Tibial nerve (tissue), 4 donors: ENCODE results near the gene CCNH. TPM values are rescaled to one million over a fixed set of nuclear protein-coding genes. Genes with fewer than 3 reads are reported as not detected.

Source experiments
- DNase-seq, 2 donors: peaks; one replicate each; pipeline ENCODE4 v3.0.0-alpha.2; 2019; ENCODE audit warnings: low spot score in 2 of 2
- H3K27ac ChIP-seq, 4 donors: fragments of 200-600 bp; sonication (generic) in 3 of 4; one replicate each; pipeline ENCODE4 v1.5.1; 2017 to 2019; ENCODE audit warnings: mild to moderate bottlenecking in 1 of 4
- H3K27me3 ChIP-seq, 2 donors: fragments of 200-600 bp; sonication (generic) in 1 of 2; one replicate each; pipeline versions ENCODE4 v1.5.1 to v1.6.0; 2017 to 2019
- H3K36me3 ChIP-seq, 3 donors: fragments of 200-600 bp; sonication (generic); one replicate each; pipeline ENCODE4 v1.5.1; 2018 to 2019
- H3K4me1 ChIP-seq, 4 donors: fragments of 200-600 bp; sonication (generic) in 3 of 4; one replicate each; pipeline ENCODE4 v1.5.1; 2017 to 2019
- H3K4me3 ChIP-seq, 4 donors: fragments of 200-600 bp; sonication (generic) in 3 of 4; one replicate each; pipeline ENCODE4 v1.5.1; 2017 to 2019; ENCODE audit warnings: mild to moderate bottlenecking in 1 of 4, moderate library complexity in 1 of 4
- H3K9me3 ChIP-seq, 4 donors: fragments of 200-600 bp; sonication (generic) in 3 of 4; one replicate each; pipeline ENCODE4 v1.5.1; 2017 to 2019
- CTCF ChIP-seq, 5 experiments: fragments of 200-600 bp in 3 of 5; fragments of 450-650 bp in 2 of 5; sonication (generic) in 3 of 5; IDR thresholded peaks; one replicate each; pipeline ENCODE4 v1.5.1; 2016 to 2019; ENCODE audit warnings: antibody characterized with exemption in 5 of 5, mild to moderate bottlenecking in 3 of 5, moderate library complexity in 2 of 5
- EP300 ChIP-seq, 2 donors: sonication (generic); formaldehyde crosslinking; IDR thresholded peaks; one replicate each; pipeline ENCODE4 v1.6.1; 2017; ENCODE audit warnings: antibody characterized with exemption in 2 of 2, mild to moderate bottlenecking in 1 of 2
- POLR2A ChIP-seq, 2 donors: fragments of 450-650 bp; IDR thresholded peaks; one replicate each; pipeline ENCODE4 v1.6.1; 2017; ENCODE audit warnings: antibody characterized with exemption in 2 of 2, mild to moderate bottlenecking in 2 of 2, moderate library complexity in 2 of 2
- WGBS, 2 donors: methylation state at CpG; one replicate each; pipeline ENCODE4 v1.1.5; 2018; 5-methylcytosine and 5-hydroxymethylcytosine counted together
- total RNA-seq, 4 donors: library from RNA; depleted of rRNA; stranded (reverse); fragments of >200 nt; gene quantifications; one replicate each; pipeline ENCODE4 v1.1.0, GENCODE V29; 2016

Gene CCNH
- total RNA-seq, 4 donors from 2014 or later: 116 to 183 (median 158) TPM

- no peaks in the 10 kb centered on the region for H3K27me3 ChIP-seq
- peaks cover 0 to 7% (median 2%) of the 10 kb centered on the region in 4 donors for H3K9me3 ChIP-seq
- TF ChIP-seq EP300 (IDR thresholded peaks at IDR 0.05) (no peak), CTCF (IDR thresholded peaks at IDR 0.05) (no peak), POLR2A (IDR thresholded peaks at IDR 0.05) (no peak)
- DNase-seq: no peak
- no peaks in the 10 kb centered on the region for H3K36me3 ChIP-seq
- H3K4me1 ChIP-seq: no peaks in the 10 kb centered on the region
- no peak overlapping the region for H3K4me3 ChIP-seq
- 80 to 87% methylated on average over 2 of the region's 2 CpGs for WGBS, 2 donors
- no peak overlapping the region for H3K27ac ChIP-seq
These were observed 25.5 kb upstream of the CCNH start for GRCh38 chr5:87438231-87438630.

- Histone ChIP-seq H3K36me3 (no peaks in the 10 kb centered on the region), H3K27ac (no peak overlapping the region), H3K27me3 (no peaks in the 10 kb centered on the region), H3K4me3 (no peak overlapping the region), H3K9me3 (peaks cover 0 to 7% (median 2%) of the 10 kb centered on the region in 4 donors), H3K4me1 (no peaks in the 10 kb centered on the region)
- TF ChIP-seq CTCF (IDR thresholded peaks at IDR 0.05): no peak
- no peak for TF ChIP-seq POLR2A (IDR thresholded peaks at IDR 0.05)
- TF ChIP-seq EP300 (IDR thresholded peaks at IDR 0.05): no peak
- DNase-seq: no peak
- 85 to 86% methylated on average over 1 of the region's 1 CpG for WGBS, 2 donors
These were observed 25.0 kb upstream of the CCNH start for GRCh38 chr5:87437724-87438123.

GRCh38 chr5:87435144-87435694 lies 22.5 kb upstream of the CCNH start:
- H3K9me3 ChIP-seq: peaks cover 0 to 7% (median 2%) of the 10 kb centered on the region in 4 donors

GRCh38 chr5:87434461-87434860 lies 21.7 kb upstream of the CCNH start:
- 77 to 84% methylated on average over 1 of the region's 1 CpG for WGBS, 2 donors
- Histone ChIP-seq H3K4me3 (no peak overlapping the region), H3K36me3 (no peaks in the 10 kb centered on the region), H3K4me1 (no peaks in the 10 kb centered on the region), H3K9me3 (peaks cover 0 to 3% (median under 1%) of the 10 kb centered on the region in 4 donors), H3K27ac (no peak overlapping the region), H3K27me3 (no peaks in the 10 kb centered on the region)
- no peak for DNase-seq
- TF ChIP-seq EP300 (IDR thresholded peaks at IDR 0.05) (no peak), POLR2A (IDR thresholded peaks at IDR 0.05) (no peak), CTCF (IDR thresholded peaks at IDR 0.05) (no peak)

More at GRCh38 chr5:87435144-87435694, 22.5 kb upstream of the CCNH start:
- no peak for DNase-seq
- Histone ChIP-seq H3K4me1 (no peaks in the 10 kb centered on the region), H3K36me3 (no peaks in the 10 kb centered on the region), H3K4me3 (no peak overlapping the region), H3K27ac (no peak overlapping the region), H3K27me3 (no peaks in the 10 kb centered on the region)
- 76 to 85% methylated on average over 2 of the region's 2 CpGs for WGBS, 2 donors
- no peak for TF ChIP-seq POLR2A (IDR thresholded peaks at IDR 0.05)
- no peak for TF ChIP-seq EP300 (IDR thresholded peaks at IDR 0.05)
- no peak for TF ChIP-seq CTCF (IDR thresholded peaks at IDR 0.05)

GRCh38 chr5:87433945-87434344 lies 21.2 kb upstream of the CCNH start:
- H3K9me3 ChIP-seq: no peaks in the 10 kb centered on the region
- H3K4me3 ChIP-seq: no peak overlapping the region
- no peak overlapping the region for H3K27ac ChIP-seq
- TF ChIP-seq POLR2A (IDR thresholded peaks at IDR 0.05) (no peak), EP300 (IDR thresholded peaks at IDR 0.05) (no peak), CTCF (IDR thresholded peaks at IDR 0.05) (no peak)
- H3K36me3 ChIP-seq: no peaks in the 10 kb centered on the region
- no peak for DNase-seq
- 79% methylated on average over 1 of the region's 1 CpG for WGBS, 2 donors
- no peaks in the 10 kb centered on the region for H3K27me3 ChIP-seq
- no peaks in the 10 kb centered on the region for H3K4me1 ChIP-seq
